Lung (tissue), 12 donors: Measurements from ENCODE around the gene RHEB. TPM values are rescaled to one million over a fixed set of nuclear protein-coding genes. Genes with fewer than 3 reads are reported as not detected.
A peak's percentile ranks its signal among the peaks of the same experiment; 100 is the strongest.

Experiments
- ATAC-seq: fragments of 200-7000 bp; cut with Tn5 transposase; one replicate; pipeline ENCODE4 v1.9.1; 2020; ENCODE audit warnings: moderate number of reproducible peaks; ENCODE audit not compliant: insufficient read depth, low FRiP score
- DNase-seq, 3 donors: peaks; one replicate each; pipeline ENCODE4 v3.0.0-alpha.2; 2013 to 2017
- H3K27ac ChIP-seq, 2 donors: one replicate each; pipeline ENCODE4 v1.5.1; 2013; ENCODE audit warnings: mild to moderate bottlenecking in 2 of 2, moderate library complexity in 2 of 2, control low read depth in 1 of 2, inconsistent platforms in 1 of 2, low read depth in 1 of 2, low read length in 1 of 2
- H3K27me3 ChIP-seq, 3 donors: one replicate each; pipeline ENCODE4 v1.5.1; 2013; ENCODE audit warnings: low read length in 2 of 3; ENCODE audit not compliant: control insufficient read depth in 3 of 3, insufficient read depth in 3 of 3
- H3K36me3 ChIP-seq, 4 donors: one replicate each; pipeline ENCODE4 v1.5.1; 2013; ENCODE audit warnings: low read length in 4 of 4, mild to moderate bottlenecking in 1 of 4, moderate library complexity in 1 of 4; ENCODE audit not compliant: control insufficient read depth in 4 of 4, insufficient read depth in 4 of 4
- H3K4me1 ChIP-seq, 5 donors: one replicate each; pipeline ENCODE4 v1.5.1; 2013; ENCODE audit warnings: low read length in 5 of 5, mild to moderate bottlenecking in 2 of 5, moderate library complexity in 1 of 5; ENCODE audit not compliant: control insufficient read depth in 5 of 5, insufficient read depth in 5 of 5
- H3K4me3 ChIP-seq: one replicate; pipeline ENCODE4 v1.5.1; 2013; ENCODE audit warnings: mild to moderate bottlenecking, control low read depth, moderate library complexity
- H3K9ac ChIP-seq, 2 donors: one replicate each; pipeline ENCODE4 v1.5.1; 2013; ENCODE audit warnings: low read length in 2 of 2, control low read depth in 1 of 2; ENCODE audit not compliant: insufficient read depth in 1 of 2
- H3K9me3 ChIP-seq, 4 donors: one replicate each; pipeline ENCODE4 v1.5.1; 2013; ENCODE audit warnings: low read length in 3 of 4, mild to moderate bottlenecking in 1 of 4, moderate library complexity in 1 of 4; ENCODE audit not compliant: control insufficient read depth in 4 of 4, insufficient read depth in 3 of 4
- WGBS, 2 donors: extraction: QIAGEN DNeasy Blood & Tissue Kit; methylation state at CpG; one replicate each; pipeline ENCODE4 v1.1.7; 2013; 5-methylcytosine and 5-hydroxymethylcytosine counted together
- polyA plus RNA-seq, 2 donors: library from polyadenylated mRNA; stranded (reverse); fragments of 200-250 nt; gene quantifications; one replicate each; pipeline ENCODE4 v1.2.1, GENCODE V29; 2013
- total RNA-seq, 2 donors: library from RNA; depleted of rRNA in 1 of 2; stranded (reverse); fragments of >200 nt in 1 of 2; gene quantifications; one replicate each; pipeline ENCODE4 v1.2.1, GENCODE V29; 2014 to 2021
- TF ChIP-seq, protein P1 (sequence below): IDR thresholded peaks from 2 replicates; pipeline ENCODE4 v1.5.1; 2012; ENCODE audit warnings: mild to moderate bottlenecking; ENCODE audit errors: control extremely low read depth, extremely low read depth
- donor health status: control.
- donor health status: control.
- donor health status: Bipolar disorder and iron deficiency.
- donor health status: healthy.
- donor health status: DM: yes; HTN: yes; CAD: no.

The RHEB gene
- total and polyA plus RNA-seq, 4 donors, result 65.6 to 117 (median 83.8) TPM

DNA sequence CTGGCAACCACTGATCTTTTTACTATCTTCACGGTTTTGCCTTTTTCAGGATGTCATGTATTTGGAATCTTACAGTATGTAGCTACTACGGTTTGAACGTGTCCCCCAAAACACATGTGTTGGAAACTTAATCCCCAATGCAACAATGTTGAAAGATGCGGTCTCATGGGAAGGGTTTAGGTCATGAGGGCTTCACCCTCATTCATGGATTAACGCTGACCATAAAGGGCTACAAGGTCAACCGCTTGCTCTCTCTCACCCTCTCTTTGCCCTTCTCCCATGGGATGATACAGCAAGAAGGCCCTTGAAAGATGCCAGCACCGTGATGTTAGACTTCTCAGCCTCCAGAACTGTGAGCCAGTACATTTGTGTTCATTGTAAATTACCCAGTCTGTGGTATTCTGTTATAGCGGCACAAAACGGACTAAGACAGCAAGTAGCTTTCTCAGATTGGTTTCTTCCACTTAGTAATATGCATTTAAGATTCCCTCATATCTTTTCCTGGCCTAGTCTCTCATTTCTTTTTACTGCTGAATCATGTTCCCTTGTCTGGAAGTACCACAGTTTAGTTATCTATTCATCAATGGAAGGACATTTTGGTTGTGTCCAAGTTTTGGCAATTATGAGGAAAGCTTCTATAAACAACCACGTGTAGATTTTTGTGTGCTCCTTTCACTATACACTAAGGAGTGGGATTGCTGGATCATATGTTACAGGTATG, 76.8 kb downstream of the RHEB start:
- Histone ChIP-seq H3K27ac (no peak overlapping the region), H3K9me3 (no peaks in the 10 kb centered on the region), H3K36me3 (no peaks in the 10 kb centered on the region), H3K4me3 (no peak overlapping the region), H3K4me1 (peaks cover 0 to 8% (median 7%) of the 10 kb centered on the region in 5 donors), H3K9ac (no peak overlapping the region), H3K27me3 (peaks cover 0 to 7% (median 0%) of the 10 kb centered on the region in 3 donors)
- TF ChIP-seq, protein P1, sequence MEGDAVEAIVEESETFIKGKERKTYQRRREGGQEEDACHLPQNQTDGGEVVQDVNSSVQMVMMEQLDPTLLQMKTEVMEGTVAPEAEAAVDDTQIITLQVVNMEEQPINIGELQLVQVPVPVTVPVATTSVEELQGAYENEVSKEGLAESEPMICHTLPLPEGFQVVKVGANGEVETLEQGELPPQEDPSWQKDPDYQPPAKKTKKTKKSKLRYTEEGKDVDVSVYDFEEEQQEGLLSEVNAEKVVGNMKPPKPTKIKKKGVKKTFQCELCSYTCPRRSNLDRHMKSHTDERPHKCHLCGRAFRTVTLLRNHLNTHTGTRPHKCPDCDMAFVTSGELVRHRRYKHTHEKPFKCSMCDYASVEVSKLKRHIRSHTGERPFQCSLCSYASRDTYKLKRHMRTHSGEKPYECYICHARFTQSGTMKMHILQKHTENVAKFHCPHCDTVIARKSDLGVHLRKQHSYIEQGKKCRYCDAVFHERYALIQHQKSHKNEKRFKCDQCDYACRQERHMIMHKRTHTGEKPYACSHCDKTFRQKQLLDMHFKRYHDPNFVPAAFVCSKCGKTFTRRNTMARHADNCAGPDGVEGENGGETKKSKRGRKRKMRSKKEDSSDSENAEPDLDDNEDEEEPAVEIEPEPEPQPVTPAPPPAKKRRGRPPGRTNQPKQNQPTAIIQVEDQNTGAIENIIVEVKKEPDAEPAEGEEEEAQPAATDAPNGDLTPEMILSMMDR, result no peak
- no peak for ATAC-seq
- no peak for DNase-seq
- WGBS, 2 donors, result 83 to 87% methylated on average over 10 of the region's 10 CpGs

DNA sequence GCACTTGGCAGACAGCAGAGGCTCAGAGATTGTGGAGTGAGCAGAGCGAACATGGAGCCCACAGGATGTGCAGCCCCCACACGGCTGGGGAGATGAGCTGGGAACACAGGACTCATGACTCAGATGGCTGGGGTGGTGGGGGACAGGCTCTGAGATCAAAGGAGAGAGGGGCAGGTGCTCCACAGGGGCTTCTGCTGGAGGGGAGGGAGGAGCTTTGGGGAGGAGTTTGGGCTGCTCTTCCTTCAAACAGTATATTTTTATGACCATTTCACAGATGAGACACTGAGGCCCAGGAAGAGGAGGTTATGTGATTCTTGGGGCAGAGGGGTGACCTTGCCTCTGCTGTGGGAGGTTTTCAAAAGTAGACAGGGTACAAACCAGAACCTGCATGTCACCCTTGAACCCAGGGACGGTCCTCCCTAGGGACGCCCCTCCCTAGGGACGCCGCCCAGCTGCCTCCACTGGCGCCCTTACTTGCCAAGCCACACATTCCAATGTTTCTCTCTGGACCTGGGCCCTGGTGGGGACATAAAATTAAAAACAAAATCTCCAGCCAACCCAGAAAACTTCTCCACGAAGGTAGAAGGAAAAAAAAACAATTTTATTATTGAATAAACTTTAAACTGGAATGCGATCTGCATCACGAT, 78.8 kb downstream of the RHEB start:
- no peaks in the 10 kb centered on the region for H3K36me3 ChIP-seq
- H3K4me1 ChIP-seq, result peaks cover 0 to 8% (median 7%) of the 10 kb centered on the region in 5 donors
- H3K9me3 ChIP-seq, result no peaks in the 10 kb centered on the region
- no peak overlapping the region for H3K9ac ChIP-seq
- DNase-seq (no peak), ATAC-seq (no peak)
- no peak overlapping the region for H3K4me3 ChIP-seq
- H3K27ac ChIP-seq, result no peak overlapping the region
- peaks cover 0 to 7% (median 0%) of the 10 kb centered on the region in 3 donors for H3K27me3 ChIP-seq
- 54 to 61% methylated on average over 10 of the region's 10 CpGs for WGBS, 2 donors
- TF ChIP-seq, protein P1, result no peak

DNA sequence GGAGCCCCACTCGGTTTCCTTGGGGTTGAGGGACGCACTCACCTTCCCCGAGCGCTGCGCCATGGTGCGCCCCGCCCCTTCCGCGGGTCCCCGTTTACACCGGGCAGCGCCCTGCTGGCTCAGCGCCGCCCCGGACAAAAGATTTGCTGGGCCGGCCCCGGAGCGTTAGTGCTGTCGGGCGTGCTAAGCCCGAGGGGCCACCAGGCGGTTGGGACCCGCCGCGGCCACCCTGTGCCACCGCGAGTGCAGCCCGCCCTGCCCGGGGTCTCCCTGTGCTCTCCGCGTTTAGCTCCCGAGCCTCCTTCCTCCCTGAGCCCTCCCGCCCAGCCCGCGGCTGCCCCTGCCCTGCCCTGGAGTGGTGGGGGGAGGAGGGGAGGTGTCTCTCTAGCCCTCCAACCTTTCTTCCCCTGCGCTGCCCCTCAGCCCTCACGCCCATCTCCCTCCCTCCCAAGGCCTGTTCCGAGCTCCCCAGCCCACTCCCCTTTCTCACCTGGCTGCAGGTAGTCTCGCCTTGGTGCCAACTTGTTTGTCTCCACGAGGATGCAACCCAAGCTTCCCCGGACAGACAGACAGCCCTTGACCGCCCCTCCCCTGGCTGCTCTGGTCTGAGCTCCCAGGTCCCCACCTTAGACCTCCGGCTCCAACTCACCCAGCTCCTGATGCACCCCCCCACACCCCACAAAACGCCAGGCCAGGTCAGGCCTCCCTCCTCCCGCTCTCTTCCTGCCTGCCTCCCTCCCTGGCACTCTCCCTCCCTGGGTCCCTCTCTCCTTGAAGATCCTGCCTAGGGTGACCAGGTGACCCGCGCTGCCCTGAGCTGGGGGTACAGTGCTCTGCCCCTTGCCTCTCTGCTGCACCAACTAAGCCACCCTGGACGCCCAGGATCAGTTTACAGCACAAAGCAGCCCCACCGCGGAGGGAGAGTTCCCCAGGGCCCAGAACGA, 79.6 kb downstream of the RHEB start, which contains the start of gene CRYGN:
Gene CRYGN, minus strand, starts transcription at position 287 of the 944 bp plus-strand sequence. Its CDS starts 224 bp downstream, at position 63.
- Histone ChIP-seq H3K27me3 (peaks cover 0 to 7% (median 0%) of the 10 kb centered on the region in 3 donors), H3K27ac (no peak within 1 kb of the TSS), H3K4me3 (no peak within 1 kb of the TSS), H3K36me3 (no peaks in the 10 kb centered on the region), H3K4me1 (peaks cover 0 to 8% (median 7%) of the 10 kb centered on the region in 5 donors), H3K9me3 (no peaks in the 10 kb centered on the region), H3K9ac (peak within 1 kb of the TSS in 1 of 2 donors; percentile 1)
- TF ChIP-seq, protein P1, result no peak
- no peak for ATAC-seq
- peak; percentile 21 to 32 (median 30) for DNase-seq
- WGBS, 2 donors, result 19 to 21% methylated on average over 46 to 51 of the region's 51 CpGs
